Activated CD8-positive, alpha-beta T cell treated with anti-CD3 and anti-CD28 coated beads for 36 hours (primary cell): ENCODE results near the gene OR2T35. TPM values are rescaled to one million over a fixed set of nuclear protein-coding genes. Genes with fewer than 3 reads are reported as not detected.

Experiments used
- ATAC-seq: fragments of 200-7000 bp; cut with Tn5 transposase; one replicate; pipeline ENCODE4 v1.10.0; 2021; ENCODE audit warnings: mild to moderate bottlenecking, moderate library complexity
- CTCF ChIA-PET: fragments of 350-600 bp; sonication (Branson Sonifier 250); formaldehyde crosslinking; loops from one replicate; lab custom pipeline; 2021; ENCODE audit warnings: antibody characterized with exemption; lab: Charles Lee
- POLR2A ChIA-PET: fragments of 350-600 bp; sonication (Branson Sonifier 250); formaldehyde crosslinking; loops from one replicate; lab custom pipeline; 2021; ENCODE audit warnings: antibody characterized with exemption; lab: Charles Lee
- DNase-seq: peaks from one replicate; pipeline ENCODE4 v3.0.0-alpha.2; 2020
- H3K27ac Mint-ChIP-seq: one replicate; pipeline ENCODE4 v1.8.0; 2021; ENCODE audit warnings: mild to moderate bottlenecking, mixed read lengths
- H3K27me3 Mint-ChIP-seq: one replicate; pipeline ENCODE4 v1.8.0; 2021; ENCODE audit warnings: mixed read lengths
- H3K36me3 Mint-ChIP-seq: one replicate; pipeline ENCODE4 v1.8.0; 2021; ENCODE audit warnings: low read depth, mixed read lengths
- H3K4me1 Mint-ChIP-seq: one replicate; pipeline ENCODE4 v1.8.0; 2021; ENCODE audit warnings: low read depth, mixed read lengths
- H3K4me3 Mint-ChIP-seq: one replicate; pipeline ENCODE4 v1.8.0; 2021; ENCODE audit warnings: mild to moderate bottlenecking, moderate library complexity, mixed read lengths
- H3K9me3 Mint-ChIP-seq: one replicate; pipeline ENCODE4 v1.8.0; 2021; ENCODE audit warnings: mixed read lengths
- CTCF ChIP-seq: fragments of 200-600 bp; IDR thresholded peaks from one replicate; pipeline ENCODE4 v1.8.0; 2022; ENCODE audit warnings: antibody characterized with exemption, mild to moderate bottlenecking
- intact Hi-C: fragments of 100-400 bp; cut with micrococcal nuclease; formaldehyde crosslinking; loops from one replicate; pipeline ENCODE4 v1.10.0; 2022
- total RNA-seq, 2 experiments: library from RNA; stranded (reverse); gene quantifications; one replicate each; pipeline ENCODE4 v1.2.3, GENCODE V29; 2021

OR2T35 gene
- total RNA-seq, 2 experiments from 2014 or later: not detected

- no peak for TF ChIP-seq CTCF
- intact Hi-C loops: no loop called here
- ChIA-PET CTCF (no interaction called here), POLR2A (no interaction called here)
- Mint-ChIP-seq H3K27ac (no peak within 1 kb of the TSS), H3K4me3 (no peak within 1 kb of the TSS), H3K27me3 (no peaks in the 10 kb centered on the region), H3K4me1 (peaks cover 7% of the 10 kb centered on the region), H3K9me3 (no peaks in the 10 kb centered on the region), H3K36me3 (no peaks in the 10 kb centered on the region)
- no peak for DNase-seq
- no peak for ATAC-seq
Measured at GRCh38 chr1:248597589-248597988, 47.5 kb downstream of the OR2T35 start, which contains the start of gene OR2T10. TSS of gene OR2T10 (minus strand) at chr1:248597700. CDS start at chr1:248593768, 3,932 bp downstream.

- CTCF ChIA-PET: no interaction called here
Measured at GRCh38 chr1:248596615-248597014, 48.5 kb downstream of the OR2T35 start.

GRCh38 chr1:248593226-248593625 lies 51.9 kb downstream of the OR2T35 start:
- Mint-ChIP-seq H3K27ac (no peak overlapping the region), H3K4me1 (peaks cover 7% of the 10 kb centered on the region), H3K27me3 (no peaks in the 10 kb centered on the region), H3K36me3 (no peaks in the 10 kb centered on the region), H3K4me3 (no peak overlapping the region), H3K9me3 (no peaks in the 10 kb centered on the region)
- TF ChIP-seq CTCF: no peak
- ChIA-PET CTCF (no interaction called here), POLR2A (no interaction called here)
- intact Hi-C loops: no loop called here
- ATAC-seq (no peak), DNase-seq (no peak)

More at GRCh38 chr1:248596615-248597014, 48.5 kb downstream of the OR2T35 start:
- H3K36me3 Mint-ChIP-seq: no peaks in the 10 kb centered on the region
- no peak for DNase-seq
- H3K27ac Mint-ChIP-seq: no peak overlapping the region
- no peaks in the 10 kb centered on the region for H3K9me3 Mint-ChIP-seq
- intact Hi-C loops: no loop called here
- no peak overlapping the region for H3K4me3 Mint-ChIP-seq
- peak; percentile 83 for ATAC-seq
- peaks cover 7% of the 10 kb centered on the region for H3K4me1 Mint-ChIP-seq
- no peaks in the 10 kb centered on the region for H3K27me3 Mint-ChIP-seq
- POLR2A ChIA-PET: no interaction called here
- no peak for TF ChIP-seq CTCF

DNA sequence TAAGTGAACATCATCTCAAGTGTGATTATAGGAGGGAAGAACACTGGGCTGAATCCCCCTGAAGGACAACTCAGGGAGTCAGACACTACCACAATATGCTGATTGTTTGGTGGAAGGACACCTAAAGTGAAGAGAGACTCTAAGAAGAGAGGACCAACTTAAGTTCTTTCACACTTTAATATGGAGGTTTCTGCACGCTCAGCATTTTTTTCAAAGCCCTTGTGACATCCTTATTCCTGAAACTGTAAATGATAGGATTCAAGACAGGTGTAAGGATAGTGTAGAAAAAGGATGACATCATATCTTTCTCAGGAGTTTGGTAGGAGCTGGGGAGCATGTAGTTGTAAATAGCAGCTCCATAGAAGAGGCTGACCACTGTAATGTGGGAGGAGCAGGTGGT lies 52.4 kb downstream of the OR2T35 start:
- intact Hi-C loops: no loop called here
- Mint-ChIP-seq H3K9me3 (no peaks in the 10 kb centered on the region), H3K4me1 (peaks cover 7% of the 10 kb centered on the region), H3K27ac (no peak overlapping the region), H3K27me3 (no peaks in the 10 kb centered on the region), H3K4me3 (no peak overlapping the region), H3K36me3 (no peaks in the 10 kb centered on the region)
- DNase-seq: no peak
- ChIA-PET POLR2A (no interaction called here), CTCF (no interaction called here)
- TF ChIP-seq CTCF: no peak
- ATAC-seq: no peak

DNA sequence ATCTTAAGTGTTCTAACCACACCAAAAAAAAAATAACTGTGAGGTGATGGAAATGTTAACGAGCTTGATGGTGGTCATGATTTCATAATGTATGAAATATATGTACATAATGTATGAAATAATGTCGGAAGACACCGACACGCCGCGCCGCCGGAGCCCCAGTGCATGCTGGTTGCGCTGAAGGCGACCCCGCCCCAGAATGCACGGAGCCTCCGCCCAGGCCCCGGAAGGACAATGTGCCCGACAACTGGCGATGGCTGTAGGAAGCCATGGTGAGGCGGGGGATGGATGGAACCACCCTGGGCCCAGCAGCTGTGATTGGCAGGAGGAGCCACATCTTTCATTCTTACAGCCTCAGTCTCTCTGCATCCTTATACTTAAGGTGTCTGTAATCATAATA lies 55.0 kb downstream of the OR2T35 start:
- Mint-ChIP-seq H3K9me3 (no peaks in the 10 kb centered on the region), H3K4me3 (no peak overlapping the region), H3K27ac (no peak overlapping the region), H3K27me3 (peaks cover 1% of the 10 kb centered on the region), H3K36me3 (no peaks in the 10 kb centered on the region), H3K4me1 (no peaks in the 10 kb centered on the region)
- ChIA-PET POLR2A (no interaction called here), CTCF (no interaction called here)
- no peak for TF ChIP-seq CTCF
- ATAC-seq (no peak), DNase-seq (no peak)
- intact Hi-C loops: no loop called here
